ENCODE data around the gene PAPPA2.
"Not testable (repeated sequence)": the region's sequence is repeated elsewhere in the genome, so short reads cannot be mapped to it uniquely, and the experiment has no call there.

PAPPA2 gene

DNA sequence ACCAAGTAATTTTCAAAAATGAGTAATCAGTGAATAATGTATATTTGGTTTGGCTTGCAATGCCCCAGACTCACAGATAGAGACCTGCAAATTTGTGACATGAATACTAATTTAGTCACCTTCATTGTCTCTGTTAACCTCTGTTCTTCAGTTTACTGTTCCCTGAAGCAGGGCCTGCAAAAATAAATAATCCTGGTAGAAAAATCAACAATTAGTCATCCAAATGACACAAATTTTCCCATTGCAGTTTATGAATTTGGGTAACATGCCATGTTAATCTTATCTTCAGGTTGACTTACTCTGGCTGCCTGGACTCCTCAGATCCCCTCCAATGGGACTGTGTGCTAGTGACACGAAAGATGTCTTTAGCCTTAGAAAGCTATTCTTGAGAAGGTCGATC is 289.5 kb downstream of the PAPPA2 start:
- Histone ChIP-seq H3K27me3 (ENCODE audit: insufficient read depth, low read length) (no peaks in the 10 kb centered on the region), H2AK5ac (ENCODE audit: low read length) (no peak overlapping the region), H3K79me2 (ENCODE audit: control insufficient read depth, insufficient read depth, low read length, poor library complexity) (no peaks in the 10 kb centered on the region), H3K36me3 (ENCODE audit: control insufficient read depth in 1 of 2, insufficient read depth in 2 of 2, low read length in 2 of 2) (peaks cover 0 to 4% of the 10 kb centered on the region in 2 experiments), H3K4me3 (ENCODE audit: low read depth, low read length) (no peak overlapping the region), H3K4me2 (ENCODE audit: low read length) (no peak overlapping the region), H3K4me1 (ENCODE audit: control insufficient read depth in 1 of 2, insufficient read depth in 2 of 2, low read length in 2 of 2) (no peaks in the 10 kb centered on the region), H3K9me3 (ENCODE audit: insufficient read depth, low read depth, low read length) (no peaks in the 10 kb centered on the region), H2AFZ (ENCODE audit: insufficient read depth, low read length, poor library complexity) (no peak overlapping the region), H3K4ac (ENCODE audit: low read depth, low read length) (no peak overlapping the region), H3K23ac (ENCODE audit: low read length) (no peak overlapping the region), H2BK120ac (ENCODE audit: insufficient read depth, low read length, poor library complexity) (no peak overlapping the region), H4K91ac (ENCODE audit: low read depth, low read length) (no peak overlapping the region), H3K18ac (ENCODE audit: low read length) (no peak overlapping the region), H2BK5ac (ENCODE audit: low read depth, low read length, poor library complexity) (no peak overlapping the region), H2BK12ac (ENCODE audit: low read length) (no peak overlapping the region), H3K9ac (ENCODE audit: low read length) (no peak overlapping the region), H3K27ac (ENCODE audit: low read depth, low read length) (no peak overlapping the region), H3K14ac (ENCODE audit: low read length) (no peak overlapping the region), H3K79me1 (ENCODE audit: low read length) (no peaks in the 10 kb centered on the region), H4K12ac (ENCODE audit: low read depth, low read length) (no peak overlapping the region), H4K8ac (ENCODE audit: low read depth, low read length) (no peak overlapping the region)
- DNase-seq = no peak
- no CpG with 5 or more reads among the region's 2 CpGs for WGBS (ENCODE audit: extremely low coverage, insufficient coverage, insufficient read length)

DNA sequence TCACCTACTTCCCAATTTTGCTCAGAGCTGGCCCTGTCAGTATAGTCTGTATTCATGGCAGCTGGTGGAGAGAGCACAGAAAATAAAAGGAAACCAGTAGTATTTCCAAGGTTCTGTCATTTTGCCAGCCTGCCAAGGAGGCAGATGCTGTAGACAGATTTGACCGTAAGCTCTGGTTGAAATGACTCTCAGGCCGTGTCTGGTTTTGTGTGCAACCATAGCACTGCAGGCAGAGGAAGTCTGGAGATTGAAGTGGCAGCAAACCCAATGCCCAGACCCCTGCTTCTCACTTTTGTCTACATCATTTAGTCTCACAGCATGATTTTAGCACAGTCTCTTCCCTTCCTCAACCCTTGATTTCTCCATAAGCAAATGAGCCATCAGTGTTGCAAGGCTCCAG is 291.7 kb downstream of the PAPPA2 start:
- H3K18ac ChIP-seq (ENCODE audit: low read length) = no peak overlapping the region
- no peak overlapping the region for H2AK5ac ChIP-seq (ENCODE audit: low read length)
- H2AFZ ChIP-seq (ENCODE audit: insufficient read depth, low read length, poor library complexity) = no peak overlapping the region
- H3K79me1 ChIP-seq (ENCODE audit: low read length) = no peaks in the 10 kb centered on the region
- no peak overlapping the region for H2BK5ac ChIP-seq (ENCODE audit: low read depth, low read length, poor library complexity)
- H2BK120ac ChIP-seq (ENCODE audit: insufficient read depth, low read length, poor library complexity) = no peak overlapping the region
- WGBS (ENCODE audit: extremely low coverage, insufficient coverage, insufficient read length) = no CpG with 5 or more reads among the region's 2 CpGs
- H2BK12ac ChIP-seq (ENCODE audit: low read length) = no peak overlapping the region
- no peak overlapping the region for H3K9ac ChIP-seq (ENCODE audit: low read length)
- H4K8ac ChIP-seq (ENCODE audit: low read depth, low read length) = no peak overlapping the region
- H4K91ac ChIP-seq (ENCODE audit: low read depth, low read length) = no peak overlapping the region
- H3K4me3 ChIP-seq (ENCODE audit: low read depth, low read length) = no peak overlapping the region
- H3K4me2 ChIP-seq (ENCODE audit: low read length) = no peak overlapping the region
- no peaks in the 10 kb centered on the region for H3K27me3 ChIP-seq (ENCODE audit: insufficient read depth, low read length)
- H3K36me3 ChIP-seq (ENCODE audit: control insufficient read depth in 1 of 2, insufficient read depth in 2 of 2, low read length in 2 of 2) = peaks cover 0 to 4% of the 10 kb centered on the region in 2 experiments
- H3K27ac ChIP-seq (ENCODE audit: low read depth, low read length) = no peak overlapping the region
- H3K79me2 ChIP-seq (ENCODE audit: control insufficient read depth, insufficient read depth, low read length, poor library complexity) = no peaks in the 10 kb centered on the region
- DNase-seq = no peak
- H3K14ac ChIP-seq (ENCODE audit: low read length) = no peak overlapping the region
- no peak overlapping the region for H3K23ac ChIP-seq (ENCODE audit: low read length)
- no peak overlapping the region for H3K4ac ChIP-seq (ENCODE audit: low read depth, low read length)
- H3K9me3 ChIP-seq (ENCODE audit: insufficient read depth, low read depth, low read length) = no peaks in the 10 kb centered on the region
- H3K4me1 ChIP-seq (ENCODE audit: control insufficient read depth in 1 of 2, insufficient read depth in 2 of 2, low read length in 2 of 2) = no peaks in the 10 kb centered on the region
- no peak overlapping the region for H4K12ac ChIP-seq (ENCODE audit: low read depth, low read length)

DNA sequence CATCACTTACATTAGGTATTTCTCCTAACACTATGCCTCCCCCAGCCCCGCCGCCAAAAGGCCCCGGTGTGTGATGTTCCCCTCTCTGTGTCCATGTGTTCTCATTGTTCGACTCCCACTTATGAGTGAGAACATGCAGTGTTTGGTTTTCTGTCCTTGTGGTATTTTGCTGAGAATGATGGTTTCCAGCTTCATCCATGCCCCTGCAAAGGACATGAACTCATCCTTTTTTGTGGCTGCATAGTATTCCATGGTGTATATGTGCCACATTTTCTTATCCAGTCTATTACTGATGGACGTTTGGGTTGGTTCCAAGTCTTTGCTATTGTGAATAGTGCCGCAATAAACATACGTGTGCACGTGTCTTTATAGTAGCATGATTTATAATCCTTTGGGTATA is 293.8 kb downstream of the PAPPA2 start:
- not testable (repeated sequence) for H2BK12ac ChIP-seq (ENCODE audit: low read length); H3K79me1 ChIP-seq (ENCODE audit: low read length); H3K4me2 ChIP-seq (ENCODE audit: low read length); H3K4me3 ChIP-seq (ENCODE audit: low read depth, low read length); H3K4ac ChIP-seq (ENCODE audit: low read depth, low read length); H3K4me1 ChIP-seq (ENCODE audit: control insufficient read depth in 1 of 2, insufficient read depth in 2 of 2, low read length in 2 of 2); H4K8ac ChIP-seq (ENCODE audit: low read depth, low read length); H3K27ac ChIP-seq (ENCODE audit: low read depth, low read length); DNase-seq; H3K9ac ChIP-seq (ENCODE audit: low read length); H3K79me2 ChIP-seq (ENCODE audit: control insufficient read depth, insufficient read depth, low read length, poor library complexity); H2BK5ac ChIP-seq (ENCODE audit: low read depth, low read length, poor library complexity); H3K14ac ChIP-seq (ENCODE audit: low read length); H2AFZ ChIP-seq (ENCODE audit: insufficient read depth, low read length, poor library complexity); H3K9me3 ChIP-seq (ENCODE audit: insufficient read depth, low read depth, low read length); H3K18ac ChIP-seq (ENCODE audit: low read length); H2BK120ac ChIP-seq (ENCODE audit: insufficient read depth, low read length, poor library complexity); H4K91ac ChIP-seq (ENCODE audit: low read depth, low read length); H3K23ac ChIP-seq (ENCODE audit: low read length); H3K36me3 ChIP-seq (ENCODE audit: control insufficient read depth in 1 of 2, insufficient read depth in 2 of 2, low read length in 2 of 2); H2AK5ac ChIP-seq (ENCODE audit: low read length); H4K12ac ChIP-seq (ENCODE audit: low read depth, low read length); H3K27me3 ChIP-seq (ENCODE audit: insufficient read depth, low read length)
- no CpG with 5 or more reads among the region's 8 CpGs for WGBS (ENCODE audit: extremely low coverage, insufficient coverage, insufficient read length)

DNA sequence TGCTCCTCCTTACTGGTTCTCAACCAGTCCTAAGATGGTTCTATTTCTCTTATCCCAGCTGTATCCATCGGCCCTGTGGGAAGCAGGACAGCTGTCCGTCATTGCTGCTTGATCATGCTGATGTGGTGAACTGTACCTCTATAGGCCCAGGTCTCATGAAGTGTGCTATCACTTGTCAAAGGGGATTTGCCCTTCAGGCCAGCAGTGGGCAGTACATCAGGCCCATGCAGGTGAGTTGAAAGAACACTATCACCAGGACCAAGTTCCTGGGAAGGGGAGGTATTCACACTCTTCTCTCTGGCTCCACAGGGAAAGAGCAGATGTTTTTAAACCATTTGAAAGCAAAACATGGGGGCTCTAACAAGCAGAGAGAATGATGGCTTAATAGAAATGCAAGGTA is 302.6 kb downstream of the PAPPA2 start:
- Histone ChIP-seq H3K27me3 (ENCODE audit: insufficient read depth, low read length) (no peaks in the 10 kb centered on the region), H3K4me1 (ENCODE audit: control insufficient read depth in 1 of 2, insufficient read depth in 2 of 2, low read length in 2 of 2) (no peaks in the 10 kb centered on the region), H3K9ac (ENCODE audit: low read length) (no peak overlapping the region), H3K4me2 (ENCODE audit: low read length) (no peak overlapping the region), H3K4me3 (ENCODE audit: low read depth, low read length) (no peak overlapping the region), H2BK12ac (ENCODE audit: low read length) (no peak overlapping the region), H2AFZ (ENCODE audit: insufficient read depth, low read length, poor library complexity) (no peak overlapping the region), H3K23ac (ENCODE audit: low read length) (no peak overlapping the region), H3K9me3 (ENCODE audit: insufficient read depth, low read depth, low read length) (no peaks in the 10 kb centered on the region), H3K14ac (ENCODE audit: low read length) (no peak overlapping the region), H3K27ac (ENCODE audit: low read depth, low read length) (no peak overlapping the region), H4K91ac (ENCODE audit: low read depth, low read length) (no peak overlapping the region), H3K36me3 (ENCODE audit: control insufficient read depth in 1 of 2, insufficient read depth in 2 of 2, low read length in 2 of 2) (peaks cover 2 to 3% of the 10 kb centered on the region in 2 experiments), H4K12ac (ENCODE audit: low read depth, low read length) (no peak overlapping the region), H2BK120ac (ENCODE audit: insufficient read depth, low read length, poor library complexity) (no peak overlapping the region), H3K18ac (ENCODE audit: low read length) (no peak overlapping the region), H3K4ac (ENCODE audit: low read depth, low read length) (no peak overlapping the region), H4K8ac (ENCODE audit: low read depth, low read length) (no peak overlapping the region), H3K79me2 (ENCODE audit: control insufficient read depth, insufficient read depth, low read length, poor library complexity) (no peaks in the 10 kb centered on the region), H2AK5ac (ENCODE audit: low read length) (no peak overlapping the region), H3K79me1 (ENCODE audit: low read length) (no peaks in the 10 kb centered on the region), H2BK5ac (ENCODE audit: low read depth, low read length, poor library complexity) (no peak overlapping the region)
- no peak for DNase-seq
- no CpG with 5 or more reads among the region's 2 CpGs for WGBS (ENCODE audit: extremely low coverage, insufficient coverage, insufficient read length)

Measured in trophoblast cell (in vitro differentiated cells and primary cell).